ENCODE results near the gene RNF44. TPM values are rescaled to one million over a fixed set of nuclear protein-coding genes. Genes with fewer than 3 reads are reported as not detected.

The RNF44 gene
- total and polyA plus RNA-seq, 2 of the 4 experiments (the other 2 are of a cell fraction), result 0.54 to 12.4 TPM

GRCh38 chr5:176528301-176528700 is 8.9 kb downstream of the RNF44 start:
- WGBS, 2 experiments (ENCODE audit: extremely low coverage in 2 of 2, insufficient read length in 1 of 2), result 90% methylated on average over 2 of the region's 11 CpGs; no CpG with 5 or more reads in 1 of the 2 experiments
- Histone ChIP-seq H3K14ac (replicated peaks; ENCODE audit: low read depth, low read length) (no peak overlapping the region), H2BK20ac (ENCODE audit: low read depth, low read length) (no peak overlapping the region), H4K8ac (ENCODE audit: low read depth in 2 of 2, low read length in 2 of 2) (no peak overlapping the region), H3K23ac (ENCODE audit: low read depth, low read length) (no peak overlapping the region), H3K56ac (ENCODE audit: extremely low read depth, insufficient read depth, low read length) (no peak overlapping the region), H4K91ac (ENCODE audit: insufficient read depth, low read depth, low read length) (no peak overlapping the region), H3K4me1 (ENCODE audit: control insufficient read depth, insufficient read depth, low read length) (peaks cover 2% of the 10 kb centered on the region; the same call in 1 of the 2 replicates), H3K36me3 (ENCODE audit: control insufficient read depth, insufficient read depth, low read length) (peaks cover 43% of the 10 kb centered on the region), H3K9ac (ENCODE audit: low read depth, low read length) (no peak overlapping the region), H3K27me3 (ENCODE audit: control insufficient read depth, insufficient read depth, low read length) (no peaks in the 10 kb centered on the region), H3K4me3 (ENCODE audit: insufficient read depth, low read depth, low read length) (no peak overlapping the region), H3K9me1 (ENCODE audit: insufficient read depth, low read length) (no peaks in the 10 kb centered on the region), H2BK15ac (ENCODE audit: low read depth, low read length) (no peak overlapping the region), H4K20me1 (ENCODE audit: insufficient read depth, low read length) (peaks cover 6% of the 10 kb centered on the region; the same call in 1 of the 2 replicates), H3K79me1 (ENCODE audit: low read depth in 1 of 2, low read length in 2 of 2) (peaks cover 0 to 18% of the 10 kb centered on the region in 2 experiments; a peak in 2 of 4 replicates), H3K27ac (ENCODE audit: insufficient read depth, low read length) (no peak overlapping the region), H2BK120ac (ENCODE audit: low read depth, low read length) (no peak overlapping the region), H2BK5ac (ENCODE audit: low read depth, low read length, poor library complexity, severe bottlenecking) (no peak overlapping the region), H2AK9ac (replicated peaks; ENCODE audit: low read depth, low read length, poor library complexity) (no peak overlapping the region), H2AFZ (replicated peaks; ENCODE audit: low read length, poor library complexity) (no peak overlapping the region), H3K4ac (ENCODE audit: low read depth, low read length) (no peak overlapping the region), H2AK5ac (ENCODE audit: low read depth, low read length) (no peak overlapping the region), H3K9me3 (ENCODE audit: control insufficient read depth, insufficient read depth, low read length) (no peaks in the 10 kb centered on the region), H3K4me2 (ENCODE audit: low read depth, low read length) (no peak overlapping the region), H4K5ac (ENCODE audit: low read depth, low read length) (no peak overlapping the region), H3K18ac (ENCODE audit: low read depth, low read length) (no peak overlapping the region)
- TF ChIP-seq MAZ (IDR thresholded peaks at IDR 0.05; ENCODE audit: borderline replicate concordance, low read depth, low read length) (no peak), FOS (IDR thresholded peaks at IDR 0.05; ENCODE audit: low read depth, low read length) (no peak)
- ATAC-seq (ENCODE audit: low read depth), result no peak
- ChIA-PET CTCF (no interaction called here), POLR2A (ENCODE audit: unreplicated experiment) (no interaction called here)
- DNase-seq, result no peak
- in situ Hi-C loops (cut with MboI; ENCODE audit: low sequenced_read_pairs), result no loop called here
- dilution Hi-C loops (cut with HindIII; ENCODE audit: low sequenced_read_pairs, unreplicated experiment), result no loop called here
- BruUV-seq (replicated peaks), result no TSS peak
- intact Hi-C loops (cut with micrococcal nuclease), result no loop called here

All from IMR-90 (cell line).